Measurements from ENCODE around the gene PPP1R13L. TPM values are rescaled to one million over a fixed set of nuclear protein-coding genes. Genes with fewer than 3 reads are reported as not detected.

Gene PPP1R13L
- total RNA-seq, 1 experiment from 2014 or later, result 27.5 TPM

DNA sequence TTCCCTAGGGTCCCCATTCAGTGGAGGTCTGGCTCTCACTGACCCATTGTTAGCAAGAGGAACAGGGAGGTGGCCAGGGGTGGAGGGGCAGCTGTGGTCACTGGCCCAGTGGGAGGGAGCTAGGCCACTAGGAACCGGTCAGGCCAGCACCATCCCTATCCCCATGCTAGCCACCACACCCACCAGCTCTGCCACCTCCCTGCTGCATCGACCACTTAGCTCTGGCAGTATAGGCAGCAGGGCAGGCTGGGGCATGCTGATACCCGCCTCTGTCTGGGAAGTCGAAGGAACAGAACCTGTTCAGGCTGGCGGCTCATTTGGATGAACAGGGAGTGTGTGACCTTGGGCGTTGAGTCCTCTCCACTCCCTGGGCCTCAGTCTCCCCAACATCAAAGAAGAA lies 4.7 kb downstream of the PPP1R13L start:
- Mint-ChIP-seq H3K4me3 (no peak overlapping the region), H3K27me3 (ENCODE audit: low read depth) (peaks cover 42% of the 10 kb centered on the region), H3K27ac (no peak overlapping the region), H3K4me1 (peaks cover 32% of the 10 kb centered on the region), H3K9me3 (no peaks in the 10 kb centered on the region), H3K36me3 (no peaks in the 10 kb centered on the region; the same call in 1 of the 2 replicates)
- ATAC-seq (no peak), DNase-seq (ENCODE audit: low spot score) (no peak)
- TF ChIP-seq, protein P1, sequence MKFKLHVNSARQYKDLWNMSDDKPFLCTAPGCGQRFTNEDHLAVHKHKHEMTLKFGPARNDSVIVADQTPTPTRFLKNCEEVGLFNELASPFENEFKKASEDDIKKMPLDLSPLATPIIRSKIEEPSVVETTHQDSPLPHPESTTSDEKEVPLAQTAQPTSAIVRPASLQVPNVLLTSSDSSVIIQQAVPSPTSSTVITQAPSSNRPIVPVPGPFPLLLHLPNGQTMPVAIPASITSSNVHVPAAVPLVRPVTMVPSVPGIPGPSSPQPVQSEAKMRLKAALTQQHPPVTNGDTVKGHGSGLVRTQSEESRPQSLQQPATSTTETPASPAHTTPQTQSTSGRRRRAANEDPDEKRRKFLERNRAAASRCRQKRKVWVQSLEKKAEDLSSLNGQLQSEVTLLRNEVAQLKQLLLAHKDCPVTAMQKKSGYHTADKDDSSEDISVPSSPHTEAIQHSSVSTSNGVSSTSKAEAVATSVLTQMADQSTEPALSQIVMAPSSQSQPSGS (CRISPR knock-in tag; IDR thresholded peaks at IDR 0.05; ENCODE audit: borderline replicate concordance, low read depth), result no peak
- TF ChIP-seq, protein P2, sequence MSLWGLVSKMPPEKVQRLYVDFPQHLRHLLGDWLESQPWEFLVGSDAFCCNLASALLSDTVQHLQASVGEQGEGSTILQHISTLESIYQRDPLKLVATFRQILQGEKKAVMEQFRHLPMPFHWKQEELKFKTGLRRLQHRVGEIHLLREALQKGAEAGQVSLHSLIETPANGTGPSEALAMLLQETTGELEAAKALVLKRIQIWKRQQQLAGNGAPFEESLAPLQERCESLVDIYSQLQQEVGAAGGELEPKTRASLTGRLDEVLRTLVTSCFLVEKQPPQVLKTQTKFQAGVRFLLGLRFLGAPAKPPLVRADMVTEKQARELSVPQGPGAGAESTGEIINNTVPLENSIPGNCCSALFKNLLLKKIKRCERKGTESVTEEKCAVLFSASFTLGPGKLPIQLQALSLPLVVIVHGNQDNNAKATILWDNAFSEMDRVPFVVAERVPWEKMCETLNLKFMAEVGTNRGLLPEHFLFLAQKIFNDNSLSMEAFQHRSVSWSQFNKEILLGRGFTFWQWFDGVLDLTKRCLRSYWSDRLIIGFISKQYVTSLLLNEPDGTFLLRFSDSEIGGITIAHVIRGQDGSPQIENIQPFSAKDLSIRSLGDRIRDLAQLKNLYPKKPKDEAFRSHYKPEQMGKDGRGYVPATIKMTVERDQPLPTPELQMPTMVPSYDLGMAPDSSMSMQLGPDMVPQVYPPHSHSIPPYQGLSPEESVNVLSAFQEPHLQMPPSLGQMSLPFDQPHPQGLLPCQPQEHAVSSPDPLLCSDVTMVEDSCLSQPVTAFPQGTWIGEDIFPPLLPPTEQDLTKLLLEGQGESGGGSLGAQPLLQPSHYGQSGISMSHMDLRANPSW (CRISPR knock-in tag; conservative IDR thresholded peaks at IDR 0.05; ENCODE audit: low read depth), result no peak
- TF ChIP-seq SOX15 (CRISPR knock-in tag; IDR thresholded peaks at IDR 0.05) (no peak), AFF4 (CRISPR knock-in tag; IDR thresholded peaks at IDR 0.05; ENCODE audit: borderline replicate concordance) (no peak), ZNF121 (CRISPR knock-in tag; IDR thresholded peaks at IDR 0.05) (no peak), ZNF396 (CRISPR knock-in tag; IDR thresholded peaks at IDR 0.05; ENCODE audit: borderline replicate concordance) (no peak), NFE2L1 (CRISPR knock-in tag; IDR thresholded peaks at IDR 0.05) (no peak), KAT7 (CRISPR knock-in tag; IDR thresholded peaks at IDR 0.05; ENCODE audit: borderline replicate concordance) (no peak), TEAD4 (CRISPR knock-in tag; IDR thresholded peaks at IDR 0.05) (no peak), PREB (CRISPR knock-in tag; IDR thresholded peaks at IDR 0.05; ENCODE audit: borderline replicate concordance) (no peak), ZNF317 (CRISPR knock-in tag; IDR thresholded peaks at IDR 0.05; ENCODE audit: borderline replicate concordance, low read depth) (no peak), ETV6 (CRISPR knock-in tag; IDR thresholded peaks at IDR 0.05) (no peak), ZNF219 (CRISPR knock-in tag; IDR thresholded peaks at IDR 0.05; ENCODE audit: borderline replicate concordance) (no peak)
- TF ChIP-seq, protein P3, sequence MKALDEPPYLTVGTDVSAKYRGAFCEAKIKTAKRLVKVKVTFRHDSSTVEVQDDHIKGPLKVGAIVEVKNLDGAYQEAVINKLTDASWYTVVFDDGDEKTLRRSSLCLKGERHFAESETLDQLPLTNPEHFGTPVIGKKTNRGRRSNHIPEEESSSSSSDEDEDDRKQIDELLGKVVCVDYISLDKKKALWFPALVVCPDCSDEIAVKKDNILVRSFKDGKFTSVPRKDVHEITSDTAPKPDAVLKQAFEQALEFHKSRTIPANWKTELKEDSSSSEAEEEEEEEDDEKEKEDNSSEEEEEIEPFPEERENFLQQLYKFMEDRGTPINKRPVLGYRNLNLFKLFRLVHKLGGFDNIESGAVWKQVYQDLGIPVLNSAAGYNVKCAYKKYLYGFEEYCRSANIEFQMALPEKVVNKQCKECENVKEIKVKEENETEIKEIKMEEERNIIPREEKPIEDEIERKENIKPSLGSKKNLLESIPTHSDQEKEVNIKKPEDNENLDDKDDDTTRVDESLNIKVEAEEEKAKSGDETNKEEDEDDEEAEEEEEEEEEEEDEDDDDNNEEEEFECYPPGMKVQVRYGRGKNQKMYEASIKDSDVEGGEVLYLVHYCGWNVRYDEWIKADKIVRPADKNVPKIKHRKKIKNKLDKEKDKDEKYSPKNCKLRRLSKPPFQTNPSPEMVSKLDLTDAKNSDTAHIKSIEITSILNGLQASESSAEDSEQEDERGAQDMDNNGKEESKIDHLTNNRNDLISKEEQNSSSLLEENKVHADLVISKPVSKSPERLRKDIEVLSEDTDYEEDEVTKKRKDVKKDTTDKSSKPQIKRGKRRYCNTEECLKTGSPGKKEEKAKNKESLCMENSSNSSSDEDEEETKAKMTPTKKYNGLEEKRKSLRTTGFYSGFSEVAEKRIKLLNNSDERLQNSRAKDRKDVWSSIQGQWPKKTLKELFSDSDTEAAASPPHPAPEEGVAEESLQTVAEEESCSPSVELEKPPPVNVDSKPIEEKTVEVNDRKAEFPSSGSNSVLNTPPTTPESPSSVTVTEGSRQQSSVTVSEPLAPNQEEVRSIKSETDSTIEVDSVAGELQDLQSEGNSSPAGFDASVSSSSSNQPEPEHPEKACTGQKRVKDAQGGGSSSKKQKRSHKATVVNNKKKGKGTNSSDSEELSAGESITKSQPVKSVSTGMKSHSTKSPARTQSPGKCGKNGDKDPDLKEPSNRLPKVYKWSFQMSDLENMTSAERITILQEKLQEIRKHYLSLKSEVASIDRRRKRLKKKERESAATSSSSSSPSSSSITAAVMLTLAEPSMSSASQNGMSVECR (CRISPR knock-in tag; IDR thresholded peaks at IDR 0.05; ENCODE audit: borderline replicate concordance), result no peak
- TF ChIP-seq, protein P4, sequence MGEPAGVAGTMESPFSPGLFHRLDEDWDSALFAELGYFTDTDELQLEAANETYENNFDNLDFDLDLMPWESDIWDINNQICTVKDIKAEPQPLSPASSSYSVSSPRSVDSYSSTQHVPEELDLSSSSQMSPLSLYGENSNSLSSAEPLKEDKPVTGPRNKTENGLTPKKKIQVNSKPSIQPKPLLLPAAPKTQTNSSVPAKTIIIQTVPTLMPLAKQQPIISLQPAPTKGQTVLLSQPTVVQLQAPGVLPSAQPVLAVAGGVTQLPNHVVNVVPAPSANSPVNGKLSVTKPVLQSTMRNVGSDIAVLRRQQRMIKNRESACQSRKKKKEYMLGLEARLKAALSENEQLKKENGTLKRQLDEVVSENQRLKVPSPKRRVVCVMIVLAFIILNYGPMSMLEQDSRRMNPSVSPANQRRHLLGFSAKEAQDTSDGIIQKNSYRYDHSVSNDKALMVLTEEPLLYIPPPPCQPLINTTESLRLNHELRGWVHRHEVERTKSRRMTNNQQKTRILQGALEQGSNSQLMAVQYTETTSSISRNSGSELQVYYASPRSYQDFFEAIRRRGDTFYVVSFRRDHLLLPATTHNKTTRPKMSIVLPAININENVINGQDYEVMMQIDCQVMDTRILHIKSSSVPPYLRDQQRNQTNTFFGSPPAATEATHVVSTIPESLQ (CRISPR knock-in tag; IDR thresholded peaks at IDR 0.05), result no peak
- TF ChIP-seq, protein P5, sequence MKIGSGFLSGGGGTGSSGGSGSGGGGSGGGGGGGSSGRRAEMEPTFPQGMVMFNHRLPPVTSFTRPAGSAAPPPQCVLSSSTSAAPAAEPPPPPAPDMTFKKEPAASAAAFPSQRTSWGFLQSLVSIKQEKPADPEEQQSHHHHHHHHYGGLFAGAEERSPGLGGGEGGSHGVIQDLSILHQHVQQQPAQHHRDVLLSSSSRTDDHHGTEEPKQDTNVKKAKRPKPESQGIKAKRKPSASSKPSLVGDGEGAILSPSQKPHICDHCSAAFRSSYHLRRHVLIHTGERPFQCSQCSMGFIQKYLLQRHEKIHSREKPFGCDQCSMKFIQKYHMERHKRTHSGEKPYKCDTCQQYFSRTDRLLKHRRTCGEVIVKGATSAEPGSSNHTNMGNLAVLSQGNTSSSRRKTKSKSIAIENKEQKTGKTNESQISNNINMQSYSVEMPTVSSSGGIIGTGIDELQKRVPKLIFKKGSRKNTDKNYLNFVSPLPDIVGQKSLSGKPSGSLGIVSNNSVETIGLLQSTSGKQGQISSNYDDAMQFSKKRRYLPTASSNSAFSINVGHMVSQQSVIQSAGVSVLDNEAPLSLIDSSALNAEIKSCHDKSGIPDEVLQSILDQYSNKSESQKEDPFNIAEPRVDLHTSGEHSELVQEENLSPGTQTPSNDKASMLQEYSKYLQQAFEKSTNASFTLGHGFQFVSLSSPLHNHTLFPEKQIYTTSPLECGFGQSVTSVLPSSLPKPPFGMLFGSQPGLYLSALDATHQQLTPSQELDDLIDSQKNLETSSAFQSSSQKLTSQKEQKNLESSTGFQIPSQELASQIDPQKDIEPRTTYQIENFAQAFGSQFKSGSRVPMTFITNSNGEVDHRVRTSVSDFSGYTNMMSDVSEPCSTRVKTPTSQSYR (CRISPR knock-in tag; IDR thresholded peaks at IDR 0.05), result no peak
- ChIA-PET CTCF (interaction anchor here (1.4 to 5.9 kb wide), 5 partner anchors 9 to 86 kb away, joined by 3 to 67 read pairs (median 35); no protein-coding TSS in a partner anchor), POLR2A (no interaction called here)

All from WTC11 (cell line).